Ovary (tissue), 3 donors: Measurements from ENCODE around the gene WNK1.

Source experiments
- EP300 ChIP-seq: sonication (generic); formaldehyde crosslinking; IDR thresholded peaks from one replicate; pipeline ENCODE4 v1.6.1; 2017; ENCODE audit warnings: antibody characterized with exemption
- POLR2A ChIP-seq: fragments of 450-650 bp; IDR thresholded peaks from one replicate; pipeline ENCODE4 v1.6.1; 2017; ENCODE audit warnings: antibody characterized with exemption, mild to moderate bottlenecking, moderate library complexity
- TF ChIP-seq, protein P1 (sequence below), 3 donors: fragments of 450-650 bp in 2 of 3; fragments of 200-600 bp in 1 of 3; IDR thresholded peaks; one replicate each; pipeline versions ENCODE4 v1.5.1 to v1.8.0; 2016 to 2022; ENCODE audit warnings: antibody characterized with exemption in 3 of 3, mild to moderate bottlenecking in 1 of 3
- donor health status: DM: no; HTN: no; CAD: no.

GRCh38 chr12:904010-904414, 151.6 kb downstream of the WNK1 start:
- TF ChIP-seq, protein P1, sequence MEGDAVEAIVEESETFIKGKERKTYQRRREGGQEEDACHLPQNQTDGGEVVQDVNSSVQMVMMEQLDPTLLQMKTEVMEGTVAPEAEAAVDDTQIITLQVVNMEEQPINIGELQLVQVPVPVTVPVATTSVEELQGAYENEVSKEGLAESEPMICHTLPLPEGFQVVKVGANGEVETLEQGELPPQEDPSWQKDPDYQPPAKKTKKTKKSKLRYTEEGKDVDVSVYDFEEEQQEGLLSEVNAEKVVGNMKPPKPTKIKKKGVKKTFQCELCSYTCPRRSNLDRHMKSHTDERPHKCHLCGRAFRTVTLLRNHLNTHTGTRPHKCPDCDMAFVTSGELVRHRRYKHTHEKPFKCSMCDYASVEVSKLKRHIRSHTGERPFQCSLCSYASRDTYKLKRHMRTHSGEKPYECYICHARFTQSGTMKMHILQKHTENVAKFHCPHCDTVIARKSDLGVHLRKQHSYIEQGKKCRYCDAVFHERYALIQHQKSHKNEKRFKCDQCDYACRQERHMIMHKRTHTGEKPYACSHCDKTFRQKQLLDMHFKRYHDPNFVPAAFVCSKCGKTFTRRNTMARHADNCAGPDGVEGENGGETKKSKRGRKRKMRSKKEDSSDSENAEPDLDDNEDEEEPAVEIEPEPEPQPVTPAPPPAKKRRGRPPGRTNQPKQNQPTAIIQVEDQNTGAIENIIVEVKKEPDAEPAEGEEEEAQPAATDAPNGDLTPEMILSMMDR (IDR thresholded peaks at IDR 0.05): no peak
- TF ChIP-seq POLR2A (no peak), EP300 (no peak)
